ENCODE measurements around the gene MANBA.

The MANBA gene

DNA sequence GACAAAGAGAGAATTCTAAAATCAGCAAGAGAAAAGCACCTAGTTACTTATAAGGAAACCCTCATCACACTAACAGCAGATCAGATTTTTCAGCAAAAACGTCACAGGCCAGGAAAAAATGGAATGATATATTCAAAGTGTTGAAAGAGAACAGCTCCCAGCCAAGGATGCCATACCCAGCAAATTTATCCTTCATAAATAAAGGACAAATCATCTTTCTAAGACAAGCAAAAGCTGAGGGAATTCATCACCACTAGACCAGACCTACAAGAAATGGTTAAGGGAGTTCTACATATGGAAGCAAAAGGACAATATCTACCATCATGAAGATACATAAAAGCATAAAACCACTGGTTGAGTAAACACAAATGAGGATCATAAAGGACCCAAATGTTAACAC is 53.6 kb downstream of the MANBA start:
- Histone ChIP-seq H3K27ac (ENCODE audit: poor library complexity, severe bottlenecking) (no peak overlapping the region), H3K36me3 (ENCODE audit: low read depth) (peaks cover 6% of the 10 kb centered on the region), H3K27me3 (ENCODE audit: insufficient read depth, poor library complexity, severe bottlenecking) (no peaks in the 10 kb centered on the region), H3K4me1 (ENCODE audit: insufficient read depth, poor library complexity, severe bottlenecking) (no peaks in the 10 kb centered on the region), H3K4me3 (ENCODE audit: severe bottlenecking) (no peak overlapping the region), H3K9me3 (ENCODE audit: severe bottlenecking) (peaks cover 4% of the 10 kb centered on the region)
- TF ChIP-seq CTCF (IDR thresholded peaks at IDR 0.05; ENCODE audit: poor library complexity, severe bottlenecking): no peak
- DNase-seq (ENCODE audit: low spot score) (no peak), ATAC-seq (ENCODE audit: low read depth) (no peak)

DNA sequence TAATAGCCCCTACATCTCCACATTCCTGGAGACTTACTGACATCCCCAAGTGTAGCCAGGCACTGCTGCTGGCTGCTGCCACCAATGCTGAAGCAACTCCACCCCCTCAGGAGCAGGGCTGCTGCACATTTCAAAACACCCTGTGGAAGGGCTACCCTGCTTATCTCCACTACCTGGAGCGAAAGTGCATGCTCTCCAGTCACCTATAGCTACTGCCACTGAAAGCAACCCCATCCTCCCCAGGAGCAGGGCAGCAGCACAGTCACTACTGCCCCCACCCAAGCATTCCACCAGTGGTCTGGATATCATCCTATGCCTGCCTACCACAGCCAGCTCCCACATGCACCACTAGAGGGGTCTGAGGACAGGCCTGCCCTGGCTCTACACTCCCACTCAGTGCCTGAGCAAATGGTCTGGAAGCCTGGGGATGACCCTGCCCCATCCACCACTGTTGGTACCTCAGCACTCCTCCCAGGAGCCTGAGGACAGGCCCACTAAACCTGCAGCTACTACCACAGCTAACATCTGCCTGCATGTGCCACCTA is 55.3 kb downstream of the MANBA start:
- no peak overlapping the region for H3K4me3 ChIP-seq (ENCODE audit: severe bottlenecking)
- H3K36me3 ChIP-seq (ENCODE audit: low read depth): peaks cover 7% of the 10 kb centered on the region
- TF ChIP-seq CTCF (IDR thresholded peaks at IDR 0.05; ENCODE audit: poor library complexity, severe bottlenecking): no peak
- no peak for DNase-seq (ENCODE audit: low spot score)
- no peak overlapping the region for H3K27ac ChIP-seq (ENCODE audit: poor library complexity, severe bottlenecking)
- no peaks in the 10 kb centered on the region for H3K27me3 ChIP-seq (ENCODE audit: insufficient read depth, poor library complexity, severe bottlenecking)
- H3K9me3 ChIP-seq (ENCODE audit: severe bottlenecking): peaks cover 4% of the 10 kb centered on the region
- H3K4me1 ChIP-seq (ENCODE audit: insufficient read depth, poor library complexity, severe bottlenecking): no peaks in the 10 kb centered on the region
- ATAC-seq (ENCODE audit: low read depth): no peak

DNA sequence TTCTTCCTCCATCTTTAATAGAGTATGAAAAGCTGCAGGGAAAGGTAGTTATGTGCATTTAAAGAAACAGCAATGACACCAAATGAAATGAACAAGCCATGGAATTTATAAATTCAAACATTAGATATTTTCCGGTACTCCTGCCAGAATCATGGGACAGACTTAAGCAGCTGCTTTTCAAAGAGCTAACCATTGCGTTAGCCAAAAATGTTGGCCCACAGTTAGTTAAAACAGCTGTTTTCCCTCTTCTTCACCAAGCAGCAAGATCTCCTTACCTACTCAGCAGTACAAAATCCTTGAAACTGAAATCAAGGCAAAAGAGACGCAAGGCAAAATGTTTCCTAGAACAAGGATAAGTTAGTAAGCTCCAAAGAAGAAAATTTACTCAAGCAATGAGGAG is 64.0 kb downstream of the MANBA start:
- no peak for DNase-seq (ENCODE audit: low spot score)
- no peak overlapping the region for H3K27ac ChIP-seq (ENCODE audit: poor library complexity, severe bottlenecking)
- peaks cover 5% of the 10 kb centered on the region for H3K4me1 ChIP-seq (ENCODE audit: insufficient read depth, poor library complexity, severe bottlenecking)
- ATAC-seq (ENCODE audit: low read depth): no peak
- H3K4me3 ChIP-seq (ENCODE audit: severe bottlenecking): no peak overlapping the region
- H3K9me3 ChIP-seq (ENCODE audit: severe bottlenecking): no peaks in the 10 kb centered on the region
- no peaks in the 10 kb centered on the region for H3K36me3 ChIP-seq (ENCODE audit: low read depth)
- TF ChIP-seq CTCF (IDR thresholded peaks at IDR 0.05; ENCODE audit: poor library complexity, severe bottlenecking): no peak
- H3K27me3 ChIP-seq (ENCODE audit: insufficient read depth, poor library complexity, severe bottlenecking): no peaks in the 10 kb centered on the region

DNA sequence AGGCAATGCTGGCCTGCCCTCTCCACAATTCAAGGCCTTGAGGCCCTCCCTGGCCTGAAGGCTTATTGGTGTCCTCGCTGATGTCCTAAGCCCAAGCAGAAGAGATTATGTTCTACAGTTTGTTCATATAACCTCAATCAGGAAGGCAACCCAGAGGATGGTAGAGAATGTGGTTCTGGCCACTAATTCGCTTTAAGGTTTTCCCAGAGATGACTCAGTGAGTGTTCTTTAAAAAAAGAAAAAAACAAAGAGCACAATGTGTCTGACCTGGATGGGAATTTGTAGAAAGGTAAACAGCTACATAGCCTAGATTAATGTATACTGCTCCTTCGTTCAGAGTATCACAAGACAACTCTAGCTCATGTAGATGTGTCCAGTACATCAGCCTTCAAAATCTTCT is 66.0 kb downstream of the MANBA start:
- H3K4me1 ChIP-seq (ENCODE audit: insufficient read depth, poor library complexity, severe bottlenecking): peaks cover 5% of the 10 kb centered on the region
- no peaks in the 10 kb centered on the region for H3K27me3 ChIP-seq (ENCODE audit: insufficient read depth, poor library complexity, severe bottlenecking)
- TF ChIP-seq CTCF (IDR thresholded peaks at IDR 0.05; ENCODE audit: poor library complexity, severe bottlenecking): no peak
- no peak for ATAC-seq (ENCODE audit: low read depth)
- no peaks in the 10 kb centered on the region for H3K9me3 ChIP-seq (ENCODE audit: severe bottlenecking)
- peaks cover 6% of the 10 kb centered on the region; the same call in 1 of the 2 replicates for H3K36me3 ChIP-seq (ENCODE audit: low read depth)
- no peak for DNase-seq (ENCODE audit: low spot score)
- H3K27ac ChIP-seq (ENCODE audit: poor library complexity, severe bottlenecking): no peak overlapping the region
- H3K4me3 ChIP-seq (ENCODE audit: severe bottlenecking): no peak overlapping the region

DNA sequence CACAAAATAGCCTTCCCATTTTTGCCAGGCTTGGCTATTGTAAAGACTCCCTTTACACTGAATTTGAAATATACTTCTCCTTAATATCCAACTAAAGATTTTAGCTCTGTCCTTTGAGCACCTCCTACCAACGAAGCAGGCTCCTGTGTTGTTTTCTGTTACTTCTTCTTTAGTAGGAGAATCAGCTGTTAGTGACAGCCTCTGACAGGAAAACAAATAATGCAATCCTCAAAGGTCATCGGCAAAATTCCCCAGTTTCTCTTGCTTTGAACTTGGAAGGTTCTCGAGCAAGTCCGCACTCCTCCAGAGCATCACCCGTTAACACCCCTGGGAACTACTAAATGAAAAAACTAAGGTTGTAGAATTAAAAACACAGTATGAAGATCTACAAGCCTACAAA is 66.9 kb downstream of the MANBA start:
- Histone ChIP-seq H3K9me3 (ENCODE audit: severe bottlenecking) (no peaks in the 10 kb centered on the region), H3K27ac (ENCODE audit: poor library complexity, severe bottlenecking) (peak overlapping the region; percentile 5), H3K27me3 (ENCODE audit: insufficient read depth, poor library complexity, severe bottlenecking) (no peaks in the 10 kb centered on the region), H3K4me1 (ENCODE audit: insufficient read depth, poor library complexity, severe bottlenecking) (peaks cover 5% of the 10 kb centered on the region), H3K4me3 (ENCODE audit: severe bottlenecking) (no peak overlapping the region), H3K36me3 (ENCODE audit: low read depth) (peaks cover 10% of the 10 kb centered on the region; the same call in 1 of the 2 replicates)
- ATAC-seq (ENCODE audit: low read depth) (no peak), DNase-seq (ENCODE audit: low spot score) (no peak)
- TF ChIP-seq CTCF (IDR thresholded peaks at IDR 0.05; ENCODE audit: poor library complexity, severe bottlenecking): no peak

Measured in RWPE2 (cell line).